ENCODE data around the gene PEX7. TPM values are rescaled to one million over a fixed set of nuclear protein-coding genes. Genes with fewer than 3 reads are reported as not detected.

PEX7 gene
- total and polyA plus RNA-seq, 2 donors (not counting 1 experiment from before 2014, with no cell fraction given), result 10.2 to 18.0 TPM

- no peaks in the 10 kb centered on the region for H3K36me3 ChIP-seq (ENCODE audit: control insufficient read depth, insufficient read depth, low read length)
- no peaks in the 10 kb centered on the region for H3K9me3 ChIP-seq (ENCODE audit: control insufficient read depth, insufficient read depth, low read depth, low read length)
- TF ChIP-seq EZH2 (IDR thresholded peaks at IDR 0.05; ENCODE audit: low read length, missing control alignments) (no peak), CTCF (conservative IDR thresholded peaks at IDR 0.05 in 1 of 2, IDR thresholded peaks at IDR 0.05 in 1 of 2; ENCODE audit: low read depth in 1 of 2, low read length in 2 of 2) (no peak)
- no peak overlapping the region for H3K4me3 ChIP-seq (replicated peaks in 1 of 4; ENCODE audit: control extremely low read depth in 1 of 4, insufficient read depth in 1 of 4, low read depth in 3 of 4, low read length in 4 of 4)
- H3K27ac ChIP-seq (ENCODE audit: insufficient read depth, low read length), result no peak overlapping the region
- H3K9ac ChIP-seq (ENCODE audit: insufficient read depth, low read length), result no peak overlapping the region
- no peak overlapping the region for H3K4me2 ChIP-seq (ENCODE audit: extremely low read depth, insufficient read depth, low read length)
- DNase-seq (ENCODE audit: low read depth in 2 of 2), result peak in 1 of 2 donors; percentile 3
- no peak overlapping the region for H2AFZ ChIP-seq (ENCODE audit: low read length)
- H3K79me2 ChIP-seq (ENCODE audit: control insufficient read depth, insufficient read depth, low read length), result no peaks in the 10 kb centered on the region
- no peaks in the 10 kb centered on the region for H3K27me3 ChIP-seq (ENCODE audit: control insufficient read depth, insufficient read depth, low read length)
- H3K4me1 ChIP-seq (ENCODE audit: control insufficient read depth, extremely low read depth, insufficient read depth, low read length), result no peaks in the 10 kb centered on the region
- H4K20me1 ChIP-seq (ENCODE audit: control insufficient read depth, extremely low read depth, insufficient read depth, low read length), result no peaks in the 10 kb centered on the region
Measured at GRCh38 chr6:136952714-136953260, 130.4 kb downstream of the PEX7 start.

GRCh38 chr6:136955123-136955522, 132.7 kb downstream of the PEX7 start:
- TF ChIP-seq CTCF (conservative IDR thresholded peaks at IDR 0.05 in 1 of 2, IDR thresholded peaks at IDR 0.05 in 1 of 2; ENCODE audit: low read depth in 1 of 2, low read length in 2 of 2) (no peak), EZH2 (IDR thresholded peaks at IDR 0.05; ENCODE audit: low read length, missing control alignments) (no peak)
- Histone ChIP-seq H3K36me3 (ENCODE audit: control insufficient read depth, insufficient read depth, low read length) (no peaks in the 10 kb centered on the region), H4K20me1 (ENCODE audit: control insufficient read depth, extremely low read depth, insufficient read depth, low read length) (no peaks in the 10 kb centered on the region), H3K4me2 (ENCODE audit: extremely low read depth, insufficient read depth, low read length) (no peak overlapping the region), H3K27ac (ENCODE audit: insufficient read depth, low read length) (no peak overlapping the region), H2AFZ (ENCODE audit: low read length) (no peak overlapping the region), H3K27me3 (ENCODE audit: control insufficient read depth, insufficient read depth, low read length) (no peaks in the 10 kb centered on the region), H3K9ac (ENCODE audit: insufficient read depth, low read length) (no peak overlapping the region), H3K4me1 (ENCODE audit: control insufficient read depth, extremely low read depth, insufficient read depth, low read length) (no peaks in the 10 kb centered on the region), H3K4me3 (replicated peaks in 1 of 4; ENCODE audit: control extremely low read depth in 1 of 4, insufficient read depth in 1 of 4, low read depth in 3 of 4, low read length in 4 of 4) (no peak overlapping the region), H3K79me2 (ENCODE audit: control insufficient read depth, insufficient read depth, low read length) (no peaks in the 10 kb centered on the region), H3K9me3 (ENCODE audit: control insufficient read depth, insufficient read depth, low read depth, low read length) (no peaks in the 10 kb centered on the region)
- no peak for DNase-seq (ENCODE audit: low read depth in 2 of 2)

GRCh38 chr6:136956590-136957544, 134.5 kb downstream of the PEX7 start:
- no peaks in the 10 kb centered on the region for H3K27me3 ChIP-seq (ENCODE audit: control insufficient read depth, insufficient read depth, low read length)
- no peak overlapping the region for H3K9ac ChIP-seq (ENCODE audit: insufficient read depth, low read length)

More at GRCh38 chr6:136956590-136957544, 134.5 kb downstream of the PEX7 start:
- Histone ChIP-seq H2AFZ (ENCODE audit: low read length) (no peak overlapping the region), H4K20me1 (ENCODE audit: control insufficient read depth, extremely low read depth, insufficient read depth, low read length) (no peaks in the 10 kb centered on the region), H3K79me2 (ENCODE audit: control insufficient read depth, insufficient read depth, low read length) (no peaks in the 10 kb centered on the region), H3K4me3 (replicated peaks in 1 of 4; ENCODE audit: control extremely low read depth in 1 of 4, insufficient read depth in 1 of 4, low read depth in 3 of 4, low read length in 4 of 4) (no peak overlapping the region), H3K27ac (ENCODE audit: insufficient read depth, low read length) (no peak overlapping the region), H3K9me3 (ENCODE audit: control insufficient read depth, insufficient read depth, low read depth, low read length) (no peaks in the 10 kb centered on the region), H3K4me1 (ENCODE audit: control insufficient read depth, extremely low read depth, insufficient read depth, low read length) (no peaks in the 10 kb centered on the region), H3K36me3 (ENCODE audit: control insufficient read depth, insufficient read depth, low read length) (no peaks in the 10 kb centered on the region), H3K4me2 (ENCODE audit: extremely low read depth, insufficient read depth, low read length) (no peak overlapping the region)
- peak in 1 of 2 donors; percentile 5 for DNase-seq (ENCODE audit: low read depth in 2 of 2)
- TF ChIP-seq CTCF (conservative IDR thresholded peaks at IDR 0.05 in 1 of 2, IDR thresholded peaks at IDR 0.05 in 1 of 2; ENCODE audit: low read depth in 1 of 2, low read length in 2 of 2) (no peak), EZH2 (IDR thresholded peaks at IDR 0.05; ENCODE audit: low read length, missing control alignments) (no peak)

All from fibroblast of lung (primary cell).